ENCODE measurements around the gene HMCN1.

DNA sequence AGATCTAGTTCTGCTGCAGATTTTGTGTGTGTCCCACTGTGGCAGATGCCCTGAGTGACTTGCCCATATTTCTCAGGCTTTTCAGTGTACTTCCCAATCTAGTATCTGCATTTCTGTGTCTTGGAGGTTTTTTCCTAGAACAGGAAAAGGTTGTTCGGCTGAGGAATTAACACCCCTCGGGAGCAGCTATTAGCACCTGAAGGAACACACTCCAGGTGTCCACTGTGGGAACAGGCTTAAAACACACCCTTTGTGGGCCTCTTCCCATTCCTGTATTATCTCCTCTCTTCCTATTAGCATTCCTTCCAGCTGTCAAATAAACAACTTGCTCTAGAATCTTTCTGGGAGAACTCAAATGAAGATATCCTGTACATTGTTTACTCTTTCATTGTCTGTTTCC is 178.3 kb downstream of the HMCN1 start:
- no peak for TF ChIP-seq RFX5 (IDR thresholded peaks at IDR 0.05; ENCODE audit: low read length)
- TF ChIP-seq EP300 (IDR thresholded peaks at IDR 0.05; ENCODE audit: borderline replicate concordance in 1 of 2, low read depth in 1 of 2, low read length in 1 of 2) = no peak
